ENCODE results near the gene CLIP2. TPM values are rescaled to one million over a fixed set of nuclear protein-coding genes. Genes with fewer than 3 reads are reported as not detected.

Gene CLIP2
- total RNA-seq, 1 donor from 2014 or later = 24.3 TPM

DNA sequence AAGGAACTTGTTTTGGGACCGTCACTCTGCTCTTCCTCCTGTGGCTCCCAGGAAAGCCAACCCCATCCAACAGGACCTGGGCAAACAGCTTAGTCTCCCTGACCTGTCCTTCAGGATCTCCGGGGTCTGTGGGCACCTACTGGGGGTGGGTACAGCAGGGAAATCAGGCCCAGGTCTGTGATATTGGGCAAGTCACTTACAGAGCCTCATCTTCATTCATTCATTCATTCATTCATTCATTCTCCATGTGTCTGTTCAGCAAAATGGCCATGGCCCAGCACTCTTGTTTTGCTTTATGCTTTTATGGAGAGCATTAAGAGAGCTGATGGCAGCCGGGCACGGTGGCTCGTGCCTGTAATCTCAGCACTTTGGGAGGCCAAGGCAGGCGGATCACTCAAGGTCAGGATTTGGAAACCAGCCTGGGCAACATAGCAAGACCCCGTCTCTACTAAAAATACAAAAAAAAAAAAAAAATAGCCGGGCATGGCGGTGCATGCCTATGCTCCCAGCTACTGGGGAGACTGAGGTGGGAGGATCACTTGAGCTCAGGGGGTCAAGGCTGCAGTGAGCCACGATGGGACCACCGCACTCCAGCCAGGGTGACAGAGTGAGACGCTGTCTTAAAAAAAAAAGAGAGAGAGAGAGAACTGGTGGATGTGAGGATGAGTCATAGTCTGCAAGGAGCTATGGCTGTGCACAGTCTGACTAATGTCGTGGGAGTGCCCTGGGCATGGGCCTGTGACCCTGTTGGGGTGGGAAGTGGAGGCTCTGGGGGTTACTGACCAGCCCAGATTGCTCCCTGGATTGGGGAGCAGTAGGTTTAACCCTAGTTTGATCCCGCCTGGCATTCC, 54.3 kb downstream of the CLIP2 start:
- DNase-seq (ENCODE audit: extremely low spot score in 2 of 2) = no peak
- TF ChIP-seq POLR2A (IDR thresholded peaks at IDR 0.05) = no peak
- TF ChIP-seq, protein P1, sequence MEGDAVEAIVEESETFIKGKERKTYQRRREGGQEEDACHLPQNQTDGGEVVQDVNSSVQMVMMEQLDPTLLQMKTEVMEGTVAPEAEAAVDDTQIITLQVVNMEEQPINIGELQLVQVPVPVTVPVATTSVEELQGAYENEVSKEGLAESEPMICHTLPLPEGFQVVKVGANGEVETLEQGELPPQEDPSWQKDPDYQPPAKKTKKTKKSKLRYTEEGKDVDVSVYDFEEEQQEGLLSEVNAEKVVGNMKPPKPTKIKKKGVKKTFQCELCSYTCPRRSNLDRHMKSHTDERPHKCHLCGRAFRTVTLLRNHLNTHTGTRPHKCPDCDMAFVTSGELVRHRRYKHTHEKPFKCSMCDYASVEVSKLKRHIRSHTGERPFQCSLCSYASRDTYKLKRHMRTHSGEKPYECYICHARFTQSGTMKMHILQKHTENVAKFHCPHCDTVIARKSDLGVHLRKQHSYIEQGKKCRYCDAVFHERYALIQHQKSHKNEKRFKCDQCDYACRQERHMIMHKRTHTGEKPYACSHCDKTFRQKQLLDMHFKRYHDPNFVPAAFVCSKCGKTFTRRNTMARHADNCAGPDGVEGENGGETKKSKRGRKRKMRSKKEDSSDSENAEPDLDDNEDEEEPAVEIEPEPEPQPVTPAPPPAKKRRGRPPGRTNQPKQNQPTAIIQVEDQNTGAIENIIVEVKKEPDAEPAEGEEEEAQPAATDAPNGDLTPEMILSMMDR (IDR thresholded peaks at IDR 0.05) = no peak
- no peak for TF ChIP-seq POLR2AphosphoS5 (IDR thresholded peaks at IDR 0.05; ENCODE audit: insufficient read depth in 1 of 2, low read depth in 1 of 2)
- Histone ChIP-seq H3K4me3 (no peak overlapping the region), H3K9me3 (no peaks in the 10 kb centered on the region), H3K36me3 (peaks cover 0 to 11% of the 10 kb centered on the region in 2 donors), H3K27ac (no peak overlapping the region), H3K27me3 (no peaks in the 10 kb centered on the region), H3K4me1 (no peaks in the 10 kb centered on the region)
- intact Hi-C loops (cut with DNase I) = no loop called here

DNA sequence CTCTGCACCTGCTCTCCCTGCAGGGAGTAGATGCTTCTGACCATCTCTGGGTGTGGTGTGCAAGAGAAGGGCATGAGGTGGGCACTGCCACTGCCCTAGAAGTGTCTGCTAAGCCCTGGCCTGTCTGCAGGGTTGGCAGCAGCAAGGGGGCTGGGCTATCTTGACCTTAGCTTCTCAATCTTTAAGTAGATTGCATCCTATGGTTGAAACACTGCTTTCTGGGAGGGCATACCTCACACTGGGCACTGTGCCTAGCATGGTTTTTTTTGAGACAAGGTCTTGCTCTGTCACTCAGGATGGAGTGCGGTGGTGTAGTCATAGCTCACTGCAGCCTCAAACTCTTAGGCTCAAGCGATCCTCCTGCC, 54.9 kb downstream of the CLIP2 start:
- no peaks in the 10 kb centered on the region for H3K27me3 ChIP-seq
- intact Hi-C loops (cut with DNase I) = no loop called here
- TF ChIP-seq POLR2A (IDR thresholded peaks at IDR 0.05) (no peak), POLR2AphosphoS5 (IDR thresholded peaks at IDR 0.05; ENCODE audit: insufficient read depth in 1 of 2, low read depth in 1 of 2) (no peak)
- TF ChIP-seq, protein P1 (IDR thresholded peaks at IDR 0.05) = no peak
- no peak overlapping the region for H3K27ac ChIP-seq
- H3K9me3 ChIP-seq = no peaks in the 10 kb centered on the region
- DNase-seq (ENCODE audit: extremely low spot score in 2 of 2) = no peak
- peaks cover 0 to 5% of the 10 kb centered on the region in 2 donors for H3K36me3 ChIP-seq
- H3K4me3 ChIP-seq = no peak overlapping the region
- no peaks in the 10 kb centered on the region for H3K4me1 ChIP-seq

DNA sequence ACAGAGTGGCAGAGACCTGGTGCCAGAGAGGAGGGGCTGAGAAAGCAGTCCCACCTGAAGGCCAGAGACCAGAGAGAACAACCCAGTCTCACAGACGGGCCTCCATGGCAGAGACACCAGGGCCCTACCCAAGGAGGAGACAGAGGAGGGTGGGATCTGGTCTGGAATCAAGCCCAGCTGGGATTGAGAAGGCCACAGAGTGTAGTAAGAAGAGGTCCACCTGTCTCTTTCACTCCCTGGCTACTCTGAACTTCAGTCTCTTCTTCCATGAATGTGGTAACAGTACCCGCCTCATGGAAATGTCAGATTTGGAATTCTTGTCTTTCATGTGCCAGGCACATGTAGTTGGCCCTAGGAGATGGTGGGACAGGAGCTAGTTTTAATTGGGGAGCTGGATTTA, 55.6 kb downstream of the CLIP2 start:
- intact Hi-C loops (cut with DNase I) = no loop called here
- no peak for TF ChIP-seq POLR2AphosphoS5 (IDR thresholded peaks at IDR 0.05; ENCODE audit: insufficient read depth in 1 of 2, low read depth in 1 of 2)
- no peak for TF ChIP-seq POLR2A (IDR thresholded peaks at IDR 0.05)
- TF ChIP-seq, protein P1 (IDR thresholded peaks at IDR 0.05) = no peak
- no peaks in the 10 kb centered on the region for H3K36me3 ChIP-seq
- DNase-seq (ENCODE audit: extremely low spot score in 2 of 2) = no peak
- no peaks in the 10 kb centered on the region for H3K4me1 ChIP-seq
- H3K27ac ChIP-seq = no peak overlapping the region
- H3K4me3 ChIP-seq = no peak overlapping the region
- no peaks in the 10 kb centered on the region for H3K9me3 ChIP-seq
- H3K27me3 ChIP-seq = no peaks in the 10 kb centered on the region

DNA sequence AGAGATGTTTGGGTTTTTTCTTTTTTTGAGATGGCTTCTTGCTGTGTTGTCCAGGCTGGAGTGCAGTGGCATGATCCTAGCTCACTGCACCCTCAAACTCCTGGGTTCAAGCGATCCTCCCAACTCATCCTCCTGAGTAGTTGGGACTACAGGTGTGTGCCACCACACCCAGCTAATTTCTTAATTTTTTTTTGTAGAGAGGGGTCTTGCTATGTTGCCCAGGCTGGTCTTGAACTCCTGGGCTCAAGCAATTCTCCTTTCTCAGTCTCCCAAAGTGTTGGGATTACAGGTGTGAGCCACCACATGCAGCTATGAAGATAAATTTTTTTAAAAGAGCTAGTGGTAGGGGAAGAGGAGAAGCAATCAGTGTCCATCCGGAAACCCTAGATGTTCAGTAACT, 56.8 kb downstream of the CLIP2 start:
- no peak for DNase-seq (ENCODE audit: extremely low spot score in 2 of 2)
- Histone ChIP-seq H3K4me1 (no peaks in the 10 kb centered on the region), H3K36me3 (no peaks in the 10 kb centered on the region), H3K27me3 (no peaks in the 10 kb centered on the region), H3K4me3 (no peak overlapping the region), H3K9me3 (no peaks in the 10 kb centered on the region), H3K27ac (no peak overlapping the region)
- intact Hi-C loops (cut with DNase I) = no loop called here
- TF ChIP-seq POLR2A (IDR thresholded peaks at IDR 0.05) (no peak), POLR2AphosphoS5 (IDR thresholded peaks at IDR 0.05; ENCODE audit: insufficient read depth in 1 of 2, low read depth in 1 of 2) (no peak)
- TF ChIP-seq, protein P1 (IDR thresholded peaks at IDR 0.05) = no peak

DNA sequence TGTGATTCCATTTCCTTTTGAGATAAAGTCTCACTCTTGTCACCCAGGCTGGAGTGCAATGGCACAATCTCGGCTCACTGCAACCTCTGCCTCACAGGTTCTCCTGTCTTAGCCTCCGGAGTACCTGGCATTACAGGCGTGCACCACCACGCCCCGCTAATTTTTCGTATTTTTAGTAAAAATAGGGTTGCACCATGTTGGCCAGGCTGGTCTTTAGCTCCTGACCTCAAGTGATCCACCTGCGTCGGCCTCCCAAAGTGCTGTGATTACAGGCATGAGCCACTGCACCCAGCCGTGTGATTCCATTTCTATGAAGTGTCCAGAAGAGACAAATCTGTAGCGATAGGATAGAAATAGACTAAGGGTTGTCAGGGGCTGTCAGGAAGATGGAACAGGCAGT, 60.4 kb downstream of the CLIP2 start:
- H3K27me3 ChIP-seq = no peaks in the 10 kb centered on the region
- no peak overlapping the region for H3K4me3 ChIP-seq
- TF ChIP-seq POLR2A (IDR thresholded peaks at IDR 0.05) (no peak), POLR2AphosphoS5 (IDR thresholded peaks at IDR 0.05; ENCODE audit: insufficient read depth in 1 of 2, low read depth in 1 of 2) (no peak)
- TF ChIP-seq, protein P1 (IDR thresholded peaks at IDR 0.05) = no peak
- no peaks in the 10 kb centered on the region for H3K4me1 ChIP-seq
- H3K9me3 ChIP-seq = no peaks in the 10 kb centered on the region
- intact Hi-C loops (cut with DNase I) = no loop called here
- no peak overlapping the region for H3K27ac ChIP-seq
- DNase-seq (ENCODE audit: extremely low spot score in 2 of 2) = no peak
- H3K36me3 ChIP-seq = peaks cover 0 to 8% of the 10 kb centered on the region in 2 donors

All from vagina (tissue), 2 donors.